Mesendoderm (in vitro differentiated cells): Measurements from ENCODE around the gene TBXAS1.

Source experiments
- DNase-seq: peaks from one replicate; pipeline ENCODE4 v3.0.0; 2013
- H2AK5ac ChIP-seq: 2 replicates; pipeline ENCODE4 v1.6.1; 2013; ENCODE audit warnings: low read length, inconsistent platforms
- H2BK120ac ChIP-seq: 2 replicates; pipeline ENCODE4 v1.6.1; 2013; ENCODE audit warnings: low read depth, mild to moderate bottlenecking, low read length, moderate library complexity, mixed read lengths
- H2BK15ac ChIP-seq: replicated peaks from 2 replicates; pipeline ENCODE4 v1.6.1; 2013; ENCODE audit warnings: low read depth, mild to moderate bottlenecking, moderate library complexity
- H2BK5ac ChIP-seq: 2 replicates; pipeline ENCODE4 v1.6.1; 2013; ENCODE audit warnings: low read length, inconsistent platforms
- H3K18ac ChIP-seq: 2 replicates; pipeline ENCODE4 v1.6.1; 2013; ENCODE audit warnings: mild to moderate bottlenecking, low read length, mixed read lengths
- H3K23ac ChIP-seq: one replicate; pipeline ENCODE4 v1.6.1; 2013; ENCODE audit warnings: low read length
- H3K27ac ChIP-seq: 2 replicates; pipeline ENCODE4 v1.5.1; 2013; ENCODE audit warnings: low read depth, mild to moderate bottlenecking, inconsistent platforms, low read length, moderate library complexity
- H3K27me3 ChIP-seq: 2 replicates; pipeline ENCODE4 v1.6.1; 2013; ENCODE audit warnings: low read length, control low read depth, mild to moderate bottlenecking, inconsistent platforms; ENCODE audit not compliant: insufficient read depth, poor library complexity
- H3K36me3 ChIP-seq: 2 replicates; pipeline ENCODE4 v1.6.1; 2013; ENCODE audit warnings: low read length, inconsistent platforms; ENCODE audit not compliant: control insufficient read depth, insufficient read depth
- H3K4ac ChIP-seq: one replicate; pipeline ENCODE4 v1.6.1; 2013; ENCODE audit warnings: low read depth, mild to moderate bottlenecking, low read length, moderate library complexity
- H3K4me1 ChIP-seq: 2 replicates; pipeline ENCODE4 v1.6.1; 2013; ENCODE audit warnings: low read depth, low read length, inconsistent platforms; ENCODE audit not compliant: control insufficient read depth
- H3K4me2 ChIP-seq: 2 replicates; pipeline ENCODE4 v1.6.1; 2013; ENCODE audit warnings: low read length
- H3K4me3 ChIP-seq: 2 replicates; pipeline ENCODE4 v1.5.1; 2013; ENCODE audit warnings: mild to moderate bottlenecking, low read length
- H3K56ac ChIP-seq: one replicate; pipeline ENCODE4 v1.6.1; 2013; ENCODE audit warnings: low read length
- H3K79me1 ChIP-seq: 2 replicates; pipeline ENCODE4 v1.6.1; 2013; ENCODE audit warnings: low read length, inconsistent platforms
- H3K79me2 ChIP-seq: 2 replicates; pipeline ENCODE4 v1.6.1; 2013; ENCODE audit warnings: mild to moderate bottlenecking, low read length; ENCODE audit not compliant: control insufficient read depth, insufficient read depth
- H3K9ac ChIP-seq: 2 replicates; pipeline ENCODE4 v1.6.1; 2013; ENCODE audit warnings: low read length, inconsistent platforms
- H4K5ac ChIP-seq: one replicate; pipeline ENCODE4 v1.6.1; 2013; ENCODE audit warnings: low read length
- H4K8ac ChIP-seq: one replicate; pipeline ENCODE4 v1.6.1; 2013; ENCODE audit warnings: low read depth, mild to moderate bottlenecking, control low read depth, low read length, moderate library complexity
- WGBS: extraction: QIAGEN DNeasy Blood & Tissue Kit; methylation state at CpG from one replicate; pipeline ENCODE4 v1.1.7; 2013; ENCODE audit warnings: low lambda C conversion rate, missing lambda C conversion rate; ENCODE audit not compliant: insufficient coverage; ENCODE audit errors: extremely low coverage; 5-methylcytosine and 5-hydroxymethylcytosine counted together

The TBXAS1 gene

DNA sequence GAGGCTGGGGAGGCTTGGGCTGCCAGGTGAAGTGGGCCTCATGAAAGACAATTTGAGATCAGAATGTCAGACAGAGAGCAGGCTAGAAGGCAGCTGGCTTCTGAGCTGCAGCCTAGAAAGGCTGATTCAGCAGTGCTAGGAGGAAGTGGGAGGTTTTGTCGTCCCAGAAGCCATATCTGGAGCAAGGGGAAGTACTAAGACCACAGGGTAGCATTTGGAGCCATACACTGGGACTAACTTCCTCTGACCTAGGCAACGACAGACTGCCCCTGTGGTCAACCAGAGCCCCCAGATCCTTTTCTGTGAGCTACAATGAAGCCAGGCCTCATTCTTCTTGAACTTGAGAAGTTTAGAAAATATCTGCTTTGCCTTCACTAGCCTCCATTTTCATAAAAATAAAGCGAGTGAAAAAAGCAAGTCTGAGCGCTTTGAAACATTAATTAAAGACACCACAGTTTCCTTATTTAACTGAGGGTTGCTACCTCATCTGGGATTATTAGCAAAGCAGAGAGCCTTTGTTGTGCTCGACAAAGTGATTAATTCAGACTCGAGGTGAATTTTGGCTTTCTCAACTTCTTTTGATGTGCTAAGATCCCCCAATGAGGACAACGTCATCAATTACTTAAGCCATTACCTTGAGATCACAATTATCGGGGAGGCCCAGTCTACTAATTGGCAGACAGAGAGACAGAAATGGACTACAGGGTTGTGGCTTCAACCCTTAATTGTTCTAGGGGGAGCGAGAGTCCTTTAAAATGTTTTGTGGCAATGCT is 26.6 kb downstream of the TBXAS1 start:
- Histone ChIP-seq H2AK5ac (peak overlapping the region; percentile 46), H3K23ac (no peak overlapping the region), H3K56ac (peak overlapping the region; percentile 34), H3K79me2 (no peaks in the 10 kb centered on the region), H3K9ac (no peak overlapping the region), H3K4ac (no peak overlapping the region), H4K5ac (no peak overlapping the region), H3K4me1 (peaks cover 6% of the 10 kb centered on the region), H2BK120ac (no peak overlapping the region), H2BK5ac (peak overlapping the region; percentile 17), H3K18ac (no peak overlapping the region), H3K4me2 (no peak overlapping the region), H3K4me3 (no peak overlapping the region), H3K79me1 (no peaks in the 10 kb centered on the region), H3K27me3 (no peaks in the 10 kb centered on the region), H3K27ac (no peak overlapping the region), H3K36me3 (no peaks in the 10 kb centered on the region), H2BK15ac (no peak overlapping the region), H4K8ac (peak overlapping the region; percentile 15)
- WGBS: no CpG with 5 or more reads among the region's 9 CpGs
- DNase-seq: no peak

- Histone ChIP-seq H2AK5ac (no peak overlapping the region), H2BK120ac (no peak overlapping the region)
- no peak for DNase-seq
Measured at GRCh38 chr7:139857791-139858190, 28.7 kb downstream of the TBXAS1 start.

GRCh38 chr7:139860090-139860775 is 31.2 kb downstream of the TBXAS1 start:
- Histone ChIP-seq H4K8ac (no peak overlapping the region), H3K36me3 (no peaks in the 10 kb centered on the region), H3K4ac (no peak overlapping the region), H3K4me3 (no peak overlapping the region), H3K18ac (no peak overlapping the region), H2AK5ac (no peak overlapping the region), H2BK120ac (no peak overlapping the region), H3K79me2 (no peaks in the 10 kb centered on the region), H3K9ac (no peak overlapping the region), H3K79me1 (no peaks in the 10 kb centered on the region), H3K23ac (no peak overlapping the region), H2BK15ac (no peak overlapping the region), H2BK5ac (no peak overlapping the region), H3K4me2 (no peak overlapping the region), H3K27ac (no peak overlapping the region), H3K27me3 (no peaks in the 10 kb centered on the region), H3K56ac (no peak overlapping the region), H3K4me1 (peaks cover 2% of the 10 kb centered on the region), H4K5ac (no peak overlapping the region)
- WGBS: no CpG with 5 or more reads among the region's 4 CpGs
- DNase-seq: no peak

More at GRCh38 chr7:139857791-139858190, 28.7 kb downstream of the TBXAS1 start:
- Histone ChIP-seq H3K9ac (no peak overlapping the region), H3K4ac (no peak overlapping the region), H2BK15ac (no peak overlapping the region), H3K4me2 (no peak overlapping the region), H3K23ac (no peak overlapping the region), H3K27me3 (no peaks in the 10 kb centered on the region), H3K79me1 (no peaks in the 10 kb centered on the region), H3K4me3 (no peak overlapping the region), H3K36me3 (no peaks in the 10 kb centered on the region), H3K4me1 (peaks cover 2% of the 10 kb centered on the region), H4K5ac (no peak overlapping the region), H3K27ac (no peak overlapping the region), H3K79me2 (no peaks in the 10 kb centered on the region), H2BK5ac (no peak overlapping the region), H4K8ac (no peak overlapping the region), H3K18ac (no peak overlapping the region), H3K56ac (no peak overlapping the region)
- WGBS: no CpG with 5 or more reads among the region's 3 CpGs

DNA sequence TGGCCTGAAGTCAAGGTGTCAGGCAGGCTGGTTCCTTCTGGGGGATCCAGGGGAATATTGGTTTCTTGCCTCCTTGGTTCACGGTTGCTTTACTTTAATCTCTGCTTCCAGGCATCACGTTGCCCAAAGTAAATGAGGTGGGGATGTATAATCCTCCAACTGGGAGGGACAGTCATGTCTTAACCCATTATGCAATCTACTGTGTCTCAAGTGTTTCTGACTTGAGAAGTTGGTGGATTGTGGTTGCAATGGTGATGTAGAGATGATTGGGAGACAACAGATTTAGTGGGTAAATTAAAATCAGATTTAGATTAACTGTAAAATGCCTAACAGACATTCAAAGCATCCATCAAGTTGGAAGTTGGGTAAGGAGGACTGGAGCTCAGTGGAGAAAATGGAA is 32.7 kb downstream of the TBXAS1 start:
- Histone ChIP-seq H3K56ac (no peak overlapping the region), H3K27me3 (no peaks in the 10 kb centered on the region), H3K4me3 (no peak overlapping the region), H2BK120ac (no peak overlapping the region), H2BK15ac (no peak overlapping the region), H2AK5ac (no peak overlapping the region), H3K9ac (no peak overlapping the region), H3K18ac (no peak overlapping the region), H3K79me1 (no peaks in the 10 kb centered on the region), H3K79me2 (no peaks in the 10 kb centered on the region), H4K8ac (no peak overlapping the region), H3K36me3 (no peaks in the 10 kb centered on the region), H3K4me2 (no peak overlapping the region), H2BK5ac (no peak overlapping the region), H4K5ac (no peak overlapping the region), H3K27ac (no peak overlapping the region), H3K4ac (no peak overlapping the region), H3K23ac (no peak overlapping the region), H3K4me1 (no peaks in the 10 kb centered on the region)
- no CpG with 5 or more reads among the region's 2 CpGs for WGBS
- no peak for DNase-seq

DNA sequence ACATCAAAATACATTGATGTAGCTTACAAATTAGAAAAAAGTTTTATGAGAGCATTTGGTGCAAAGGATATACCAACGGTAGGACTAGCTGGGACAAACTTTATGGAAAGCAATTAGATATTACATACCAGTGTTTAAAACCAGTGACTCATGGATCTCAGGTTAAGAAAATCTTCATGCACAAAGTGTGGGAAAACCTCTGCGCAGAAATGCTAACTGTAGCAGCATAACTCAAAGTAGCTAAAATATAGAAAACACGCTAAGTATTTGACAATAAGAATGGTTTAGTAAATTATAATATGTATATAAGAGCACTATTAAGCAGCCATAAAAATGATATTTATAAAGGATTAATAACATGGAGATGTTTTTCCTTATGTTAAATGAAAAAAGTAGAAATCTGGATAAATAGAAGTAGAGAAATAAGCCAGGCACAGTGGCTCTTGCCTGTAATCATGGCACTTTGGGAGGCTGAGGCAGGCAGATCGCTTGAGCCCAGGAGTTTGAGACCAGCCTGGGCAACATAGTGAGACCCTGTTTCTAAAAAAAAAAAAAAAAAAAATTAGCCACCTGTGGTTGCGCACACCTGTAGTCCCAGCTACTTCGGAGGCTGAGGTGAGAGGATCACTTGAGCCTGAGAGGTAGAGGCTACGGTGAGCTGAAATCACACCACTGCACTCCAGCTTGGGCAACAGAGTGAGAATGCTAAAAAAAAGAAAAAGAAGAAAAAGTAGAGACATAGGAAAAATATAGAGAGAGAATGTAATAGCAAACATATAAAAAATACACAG is 37.2 kb downstream of the TBXAS1 start:
- no peaks in the 10 kb centered on the region for H3K79me1 ChIP-seq
- no peak overlapping the region for H3K56ac ChIP-seq
- no peak overlapping the region for H3K23ac ChIP-seq
- H4K5ac ChIP-seq: no peak overlapping the region
- no peak for DNase-seq
- no CpG with 5 or more reads among the region's 7 CpGs for WGBS
- no peak overlapping the region for H2BK5ac ChIP-seq
- no peak overlapping the region for H2BK15ac ChIP-seq
- no peak overlapping the region for H4K8ac ChIP-seq
- no peak overlapping the region for H3K9ac ChIP-seq
- no peak overlapping the region for H3K4ac ChIP-seq
- no peak overlapping the region for H3K4me3 ChIP-seq
- H3K27ac ChIP-seq: no peak overlapping the region
- no peaks in the 10 kb centered on the region for H3K79me2 ChIP-seq
- no peak overlapping the region for H2AK5ac ChIP-seq
- no peak overlapping the region for H3K4me2 ChIP-seq
- H3K27me3 ChIP-seq: no peaks in the 10 kb centered on the region
- no peak overlapping the region for H3K18ac ChIP-seq
- H3K4me1 ChIP-seq: no peaks in the 10 kb centered on the region
- no peaks in the 10 kb centered on the region for H3K36me3 ChIP-seq
- no peak overlapping the region for H2BK120ac ChIP-seq
